HepG2 (cell line): ENCODE results near the gene NOB1. TPM values are rescaled to one million over a fixed set of nuclear protein-coding genes. Genes with fewer than 3 reads are reported as not detected.

Experiments
- ARNT ChIP-seq: fragments of 450-650 bp; IDR thresholded peaks from 2 replicates; pipeline ENCODE4 v1.6.1; 2017
- ELF3 ChIP-seq: IDR thresholded peaks from 2 replicates; pipeline ENCODE4 v1.6.1; 2016; ENCODE audit warnings: missing genetic modification reagents, missing compliant biosample characterization
- HDAC1 ChIP-seq: sonication (generic); formaldehyde crosslinking; IDR thresholded peaks from 2 replicates; pipeline ENCODE4 v1.5.1; 2020; ENCODE audit warnings: mild to moderate bottlenecking, missing genetic modification reagents
- KDM1A ChIP-seq: IDR thresholded peaks from 2 replicates; pipeline ENCODE4 v1.6.1; 2016; ENCODE audit warnings: missing compliant biosample characterization
- MED1 ChIP-seq: sonication (generic); formaldehyde crosslinking; IDR thresholded peaks from 2 replicates; pipeline ENCODE4 v1.4.0; 2020; ENCODE audit warnings: missing genetic modification reagents
- POLR2AphosphoS5 ChIP-seq: IDR thresholded peaks from 2 replicates; pipeline ENCODE4 v1.6.1; 2012; ENCODE audit warnings: low read depth, low read length
- TRIM24 ChIP-seq: sonication (generic); formaldehyde crosslinking; IDR thresholded peaks from 2 replicates; pipeline ENCODE4 v1.8.0; 2022; ENCODE audit warnings: mild to moderate bottlenecking, missing genetic modification reagents
- ZKSCAN5 ChIP-seq: sonication (generic); formaldehyde crosslinking; IDR thresholded peaks from 2 replicates; pipeline ENCODE4 v1.5.1; 2020; ENCODE audit warnings: mild to moderate bottlenecking, missing genetic modification reagents
- ZMYM2 ChIP-seq: sonication (generic); formaldehyde crosslinking; IDR thresholded peaks from 2 replicates; pipeline ENCODE4 v1.8.0; 2022; ENCODE audit warnings: mild to moderate bottlenecking, missing genetic modification reagents
- ZMYM3 ChIP-seq: sonication (generic); formaldehyde crosslinking; IDR thresholded peaks from 2 replicates; pipeline ENCODE4 v1.5.1; 2020; ENCODE audit warnings: mild to moderate bottlenecking, missing genetic modification reagents
- ZNF501 ChIP-seq: sonication (generic); formaldehyde crosslinking; IDR thresholded peaks from 2 replicates; pipeline ENCODE4 v1.5.1; 2020; ENCODE audit warnings: mild to moderate bottlenecking, moderate library complexity, missing genetic modification reagents
- ZNF644 ChIP-seq: IDR thresholded peaks from 2 replicates; pipeline ENCODE4 v1.6.1; 2016; ENCODE audit warnings: low read depth
- ZNF7 ChIP-seq: IDR thresholded peaks from 2 replicates; pipeline ENCODE4 v1.6.1; 2016; ENCODE audit warnings: missing biosample characterization, missing genetic modification reagents
- ZSCAN9 ChIP-seq: IDR thresholded peaks from 2 replicates; pipeline ENCODE4 v1.6.1; 2016; ENCODE audit warnings: borderline replicate concordance
- polyA plus RNA-seq, 8 experiments: library from polyadenylated mRNA; depleted of rRNA in 3 of 8; stranded (reverse) in 7 of 8; unstranded in 1 of 8; fragments of >200 nt; fragmentation: Illumina TruSeq in 4 of 8; extraction: Trizol in 4 of 8; gene quantifications; 2 replicates each; pipeline versions ENCODE4 v1.2.1 to v1.2.3, GENCODE V29; 2011 to 2016; ENCODE audit warnings: low read depth in 4 of 8, missing spikeins in 1 of 8, mixed read lengths in 1 of 8; ENCODE audit not compliant: insufficient read depth in 1 of 8
- total RNA-seq, 5 experiments: library from RNA; depleted of rRNA; stranded (reverse); fragments of >200 nt; fragmentation: Illumina TruSeq; extraction: Trizol; gene quantifications; 2 replicates each; pipeline ENCODE4 v1.2.3, GENCODE V29; 2016; ENCODE audit warnings: low read depth in 1 of 5
- TF ChIP-seq, protein P1 (sequence below): sonication (generic); formaldehyde crosslinking; IDR thresholded peaks from 2 replicates; pipeline ENCODE4 v1.4.0; 2020; ENCODE audit warnings: missing genetic modification reagents
- TF ChIP-seq, protein P2 (sequence below): sonication (generic); formaldehyde crosslinking; IDR thresholded peaks from 2 replicates; pipeline ENCODE4 v1.5.1; 2020; ENCODE audit warnings: mild to moderate bottlenecking, missing genetic modification reagents, moderate library complexity
- TF ChIP-seq, protein P3 (sequence below): sonication (generic); formaldehyde crosslinking; IDR thresholded peaks from 2 replicates; pipeline ENCODE4 v1.4.0; 2020; ENCODE audit warnings: missing genetic modification reagents

The NOB1 gene
- total and polyA plus RNA-seq, 2 of the 13 experiments (the other 11 are each of a cell fraction or from before 2014, with no cell fraction given) = 47.1 to 162 TPM

DNA sequence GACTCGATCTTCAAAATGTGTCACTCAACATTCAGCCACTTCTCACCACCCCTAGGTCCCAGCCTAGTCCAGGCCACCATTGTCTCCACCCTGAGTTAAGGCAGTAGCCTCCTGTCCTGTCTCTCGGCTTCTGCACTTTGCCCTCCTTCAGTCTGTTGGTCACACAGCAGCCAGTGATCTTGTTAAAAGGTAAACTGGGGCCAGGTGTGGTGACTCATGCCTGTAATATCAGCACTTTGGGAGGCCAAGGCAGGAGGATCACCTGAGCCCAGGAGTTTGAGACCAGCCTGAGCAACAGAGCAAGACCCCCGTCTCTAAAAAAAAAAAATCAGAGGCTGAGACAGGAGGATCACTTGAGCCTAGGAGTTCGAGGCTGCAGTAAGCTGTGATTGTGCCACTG, 33.2 kb upstream of the NOB1 start (continued):
- no peak for TF ChIP-seq ZKSCAN5 (CRISPR knock-in tag)
- peak; percentile 39; the same call in 1 of the 2 replicates for TF ChIP-seq HDAC1 (CRISPR knock-in tag)
- TF ChIP-seq, protein P1, sequence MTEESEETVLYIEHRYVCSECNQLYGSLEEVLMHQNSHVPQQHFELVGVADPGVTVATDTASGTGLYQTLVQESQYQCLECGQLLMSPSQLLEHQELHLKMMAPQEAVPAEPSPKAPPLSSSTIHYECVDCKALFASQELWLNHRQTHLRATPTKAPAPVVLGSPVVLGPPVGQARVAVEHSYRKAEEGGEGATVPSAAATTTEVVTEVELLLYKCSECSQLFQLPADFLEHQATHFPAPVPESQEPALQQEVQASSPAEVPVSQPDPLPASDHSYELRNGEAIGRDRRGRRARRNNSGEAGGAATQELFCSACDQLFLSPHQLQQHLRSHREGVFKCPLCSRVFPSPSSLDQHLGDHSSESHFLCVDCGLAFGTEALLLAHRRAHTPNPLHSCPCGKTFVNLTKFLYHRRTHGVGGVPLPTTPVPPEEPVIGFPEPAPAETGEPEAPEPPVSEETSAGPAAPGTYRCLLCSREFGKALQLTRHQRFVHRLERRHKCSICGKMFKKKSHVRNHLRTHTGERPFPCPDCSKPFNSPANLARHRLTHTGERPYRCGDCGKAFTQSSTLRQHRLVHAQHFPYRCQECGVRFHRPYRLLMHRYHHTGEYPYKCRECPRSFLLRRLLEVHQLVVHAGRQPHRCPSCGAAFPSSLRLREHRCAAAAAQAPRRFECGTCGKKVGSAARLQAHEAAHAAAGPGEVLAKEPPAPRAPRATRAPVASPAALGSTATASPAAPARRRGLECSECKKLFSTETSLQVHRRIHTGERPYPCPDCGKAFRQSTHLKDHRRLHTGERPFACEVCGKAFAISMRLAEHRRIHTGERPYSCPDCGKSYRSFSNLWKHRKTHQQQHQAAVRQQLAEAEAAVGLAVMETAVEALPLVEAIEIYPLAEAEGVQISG (CRISPR knock-in tag) = 0 out of 2 replicates have a peak, but pooled peaks have one; percentile 35
- TF ChIP-seq MED1 (CRISPR knock-in tag) = 0 out of 2 replicates have a peak, but pooled peaks have one; percentile 15
- TF ChIP-seq, protein P2, sequence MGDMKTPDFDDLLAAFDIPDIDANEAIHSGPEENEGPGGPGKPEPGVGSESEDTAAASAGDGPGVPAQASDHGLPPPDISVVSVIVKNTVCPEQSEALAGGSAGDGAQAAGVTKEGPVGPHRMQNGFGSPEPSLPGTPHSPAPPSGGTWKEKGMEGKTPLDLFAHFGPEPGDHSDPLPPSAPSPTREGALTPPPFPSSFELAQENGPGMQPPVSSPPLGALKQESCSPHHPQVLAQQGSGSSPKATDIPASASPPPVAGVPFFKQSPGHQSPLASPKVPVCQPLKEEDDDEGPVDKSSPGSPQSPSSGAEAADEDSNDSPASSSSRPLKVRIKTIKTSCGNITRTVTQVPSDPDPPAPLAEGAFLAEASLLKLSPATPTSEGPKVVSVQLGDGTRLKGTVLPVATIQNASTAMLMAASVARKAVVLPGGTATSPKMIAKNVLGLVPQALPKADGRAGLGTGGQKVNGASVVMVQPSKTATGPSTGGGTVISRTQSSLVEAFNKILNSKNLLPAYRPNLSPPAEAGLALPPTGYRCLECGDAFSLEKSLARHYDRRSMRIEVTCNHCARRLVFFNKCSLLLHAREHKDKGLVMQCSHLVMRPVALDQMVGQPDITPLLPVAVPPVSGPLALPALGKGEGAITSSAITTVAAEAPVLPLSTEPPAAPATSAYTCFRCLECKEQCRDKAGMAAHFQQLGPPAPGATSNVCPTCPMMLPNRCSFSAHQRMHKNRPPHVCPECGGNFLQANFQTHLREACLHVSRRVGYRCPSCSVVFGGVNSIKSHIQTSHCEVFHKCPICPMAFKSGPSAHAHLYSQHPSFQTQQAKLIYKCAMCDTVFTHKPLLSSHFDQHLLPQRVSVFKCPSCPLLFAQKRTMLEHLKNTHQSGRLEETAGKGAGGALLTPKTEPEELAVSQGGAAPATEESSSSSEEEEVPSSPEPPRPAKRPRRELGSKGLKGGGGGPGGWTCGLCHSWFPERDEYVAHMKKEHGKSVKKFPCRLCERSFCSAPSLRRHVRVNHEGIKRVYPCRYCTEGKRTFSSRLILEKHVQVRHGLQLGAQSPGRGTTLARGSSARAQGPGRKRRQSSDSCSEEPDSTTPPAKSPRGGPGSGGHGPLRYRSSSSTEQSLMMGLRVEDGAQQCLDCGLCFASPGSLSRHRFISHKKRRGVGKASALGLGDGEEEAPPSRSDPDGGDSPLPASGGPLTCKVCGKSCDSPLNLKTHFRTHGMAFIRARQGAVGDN = 0 out of 2 replicates have a peak, but pooled peaks have one; percentile 35
- no peak for TF ChIP-seq KDM1A (CRISPR knock-in tag)
- TF ChIP-seq ARNT = no peak
- TF ChIP-seq, protein P3, sequence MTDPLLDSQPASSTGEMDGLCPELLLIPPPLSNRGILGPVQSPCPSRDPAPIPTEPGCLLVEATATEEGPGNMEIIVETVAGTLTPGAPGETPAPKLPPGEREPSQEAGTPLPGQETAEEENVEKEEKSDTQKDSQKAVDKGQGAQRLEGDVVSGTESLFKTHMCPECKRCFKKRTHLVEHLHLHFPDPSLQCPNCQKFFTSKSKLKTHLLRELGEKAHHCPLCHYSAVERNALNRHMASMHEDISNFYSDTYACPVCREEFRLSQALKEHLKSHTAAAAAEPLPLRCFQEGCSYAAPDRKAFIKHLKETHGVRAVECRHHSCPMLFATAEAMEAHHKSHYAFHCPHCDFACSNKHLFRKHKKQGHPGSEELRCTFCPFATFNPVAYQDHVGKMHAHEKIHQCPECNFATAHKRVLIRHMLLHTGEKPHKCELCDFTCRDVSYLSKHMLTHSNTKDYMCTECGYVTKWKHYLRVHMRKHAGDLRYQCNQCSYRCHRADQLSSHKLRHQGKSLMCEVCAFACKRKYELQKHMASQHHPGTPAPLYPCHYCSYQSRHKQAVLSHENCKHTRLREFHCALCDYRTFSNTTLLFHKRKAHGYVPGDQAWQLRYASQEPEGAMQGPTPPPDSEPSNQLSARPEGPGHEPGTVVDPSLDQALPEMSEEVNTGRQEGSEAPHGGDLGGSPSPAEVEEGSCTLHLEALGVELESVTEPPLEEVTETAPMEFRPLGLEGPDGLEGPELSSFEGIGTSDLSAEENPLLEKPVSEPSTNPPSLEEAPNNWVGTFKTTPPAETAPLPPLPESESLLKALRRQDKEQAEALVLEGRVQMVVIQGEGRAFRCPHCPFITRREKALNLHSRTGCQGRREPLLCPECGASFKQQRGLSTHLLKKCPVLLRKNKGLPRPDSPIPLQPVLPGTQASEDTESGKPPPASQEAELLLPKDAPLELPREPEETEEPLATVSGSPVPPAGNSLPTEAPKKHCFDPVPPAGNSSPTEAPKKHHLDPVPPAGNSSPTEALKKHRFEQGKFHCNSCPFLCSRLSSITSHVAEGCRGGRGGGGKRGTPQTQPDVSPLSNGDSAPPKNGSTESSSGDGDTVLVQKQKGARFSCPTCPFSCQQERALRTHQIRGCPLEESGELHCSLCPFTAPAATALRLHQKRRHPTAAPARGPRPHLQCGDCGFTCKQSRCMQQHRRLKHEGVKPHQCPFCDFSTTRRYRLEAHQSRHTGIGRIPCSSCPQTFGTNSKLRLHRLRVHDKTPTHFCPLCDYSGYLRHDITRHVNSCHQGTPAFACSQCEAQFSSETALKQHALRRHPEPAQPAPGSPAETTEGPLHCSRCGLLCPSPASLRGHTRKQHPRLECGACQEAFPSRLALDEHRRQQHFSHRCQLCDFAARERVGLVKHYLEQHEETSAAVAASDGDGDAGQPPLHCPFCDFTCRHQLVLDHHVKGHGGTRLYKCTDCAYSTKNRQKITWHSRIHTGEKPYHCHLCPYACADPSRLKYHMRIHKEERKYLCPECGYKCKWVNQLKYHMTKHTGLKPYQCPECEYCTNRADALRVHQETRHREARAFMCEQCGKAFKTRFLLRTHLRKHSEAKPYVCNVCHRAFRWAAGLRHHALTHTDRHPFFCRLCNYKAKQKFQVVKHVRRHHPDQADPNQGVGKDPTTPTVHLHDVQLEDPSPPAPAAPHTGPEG (CRISPR knock-in tag) = no peak
- peak; percentile 81 for TF ChIP-seq ZMYM2 (CRISPR knock-in tag)
- no peak for TF ChIP-seq ZNF7 (CRISPR knock-in tag)
- TF ChIP-seq ZSCAN9 (CRISPR knock-in tag) = no peak
- peak; percentile 59; the same call in 1 of the 2 replicates for TF ChIP-seq ZNF644
- no peak for TF ChIP-seq TRIM24 (CRISPR knock-in tag)
- no peak for TF ChIP-seq ELF3
- no peak for TF ChIP-seq POLR2AphosphoS5
- TF ChIP-seq ZMYM3 = peak; percentile 86
- no peak for TF ChIP-seq ZNF501
